SU-DHL-6 (cell line): Measurements from ENCODE around the gene AGXT.

ENCODE experiments used
- EZH2phosphoT487 ChIP-seq: fragments of 200-600 bp; sonication (generic), shearing (Covaris generic); conservative IDR thresholded peaks from 2 replicates; pipeline ENCODE4 v1.6.1; 2018; ENCODE audit warnings: mild to moderate bottlenecking, antibody characterized with exemption, low read length, moderate library complexity, mixed read lengths
- TF ChIP-seq, protein P1 (sequence below): fragments of 200-600 bp; sonication (generic); IDR thresholded peaks from one replicate; pipeline ENCODE4 v1.5.1; 2017; ENCODE audit warnings: antibody characterized with exemption, mild to moderate bottlenecking, low read length, moderate library complexity; ENCODE audit not compliant: insufficient read depth, poor library complexity, severe bottlenecking

DNA sequence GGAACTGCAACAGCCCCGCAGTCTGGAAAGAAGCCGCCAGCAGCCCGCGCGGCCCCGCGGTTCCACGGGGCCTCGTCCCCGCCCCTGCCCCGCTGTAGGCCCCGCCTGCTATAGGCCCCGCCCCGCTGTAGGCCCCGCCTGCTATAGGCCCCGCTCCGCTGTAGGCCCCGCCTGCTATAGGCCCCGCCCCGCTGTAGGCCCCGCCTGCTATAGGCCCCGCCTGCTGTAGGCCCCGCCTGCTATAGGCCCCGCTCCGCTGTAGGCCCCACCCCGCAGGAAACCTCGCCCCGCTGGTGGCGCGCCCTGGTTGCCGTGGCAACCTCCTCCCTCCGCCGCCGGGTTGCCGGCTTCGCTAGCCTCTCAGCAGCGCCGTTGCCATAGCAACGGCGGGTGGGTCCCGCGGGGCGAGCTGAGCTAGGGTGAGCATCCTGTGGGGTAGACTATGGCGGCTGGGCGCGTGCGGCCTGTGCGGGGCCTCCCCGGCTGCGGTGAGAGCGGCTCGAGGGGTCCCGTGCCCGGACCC lies 36.4 kb upstream of the AGXT start:
- TF ChIP-seq, protein P1, sequence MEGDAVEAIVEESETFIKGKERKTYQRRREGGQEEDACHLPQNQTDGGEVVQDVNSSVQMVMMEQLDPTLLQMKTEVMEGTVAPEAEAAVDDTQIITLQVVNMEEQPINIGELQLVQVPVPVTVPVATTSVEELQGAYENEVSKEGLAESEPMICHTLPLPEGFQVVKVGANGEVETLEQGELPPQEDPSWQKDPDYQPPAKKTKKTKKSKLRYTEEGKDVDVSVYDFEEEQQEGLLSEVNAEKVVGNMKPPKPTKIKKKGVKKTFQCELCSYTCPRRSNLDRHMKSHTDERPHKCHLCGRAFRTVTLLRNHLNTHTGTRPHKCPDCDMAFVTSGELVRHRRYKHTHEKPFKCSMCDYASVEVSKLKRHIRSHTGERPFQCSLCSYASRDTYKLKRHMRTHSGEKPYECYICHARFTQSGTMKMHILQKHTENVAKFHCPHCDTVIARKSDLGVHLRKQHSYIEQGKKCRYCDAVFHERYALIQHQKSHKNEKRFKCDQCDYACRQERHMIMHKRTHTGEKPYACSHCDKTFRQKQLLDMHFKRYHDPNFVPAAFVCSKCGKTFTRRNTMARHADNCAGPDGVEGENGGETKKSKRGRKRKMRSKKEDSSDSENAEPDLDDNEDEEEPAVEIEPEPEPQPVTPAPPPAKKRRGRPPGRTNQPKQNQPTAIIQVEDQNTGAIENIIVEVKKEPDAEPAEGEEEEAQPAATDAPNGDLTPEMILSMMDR, result no peak
- TF ChIP-seq EZH2phosphoT487, result no peak
